ENCODE data around the gene HDAC4. TPM values are rescaled to one million over a fixed set of nuclear protein-coding genes. Genes with fewer than 3 reads are reported as not detected.

Gene HDAC4
- total RNA-seq, 1 donor from 2014 or later, result 76.6 TPM

DNA sequence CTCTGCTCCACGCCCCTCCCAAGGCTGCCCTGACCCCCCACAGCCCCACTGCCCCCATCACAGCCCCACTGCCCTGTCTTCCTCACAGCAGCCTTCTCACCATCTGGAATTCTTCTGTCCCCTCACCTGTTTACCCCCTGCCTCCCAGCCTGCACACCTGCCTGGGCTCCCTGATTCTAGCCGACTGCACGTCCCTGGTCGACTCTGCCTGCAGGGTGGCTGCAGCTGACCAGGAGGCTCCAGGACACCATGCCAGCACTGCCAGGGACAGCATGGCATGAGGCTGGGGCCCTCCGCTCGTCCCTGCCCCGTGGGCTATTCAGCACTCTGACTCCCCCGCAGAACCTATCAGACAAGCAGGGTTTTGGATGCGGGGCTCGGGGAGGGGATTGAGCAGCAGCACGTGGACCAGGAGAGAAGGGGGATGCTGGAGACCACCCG is 254.1 kb downstream of the HDAC4 start:
- intact Hi-C loops (cut with DNase I), result no loop called here
- Histone ChIP-seq H3K4me3 (no peak overlapping the region), H3K27ac (peak overlapping the region; percentile 7), H3K4me1 (peaks cover 13% of the 10 kb centered on the region), H3K36me3 (peaks cover 0 to 23% of the 10 kb centered on the region in 2 donors), H3K9me3 (no peaks in the 10 kb centered on the region), H3K27me3 (no peaks in the 10 kb centered on the region)
- no peak for DNase-seq (ENCODE audit: extremely low spot score in 2 of 2)
- TF ChIP-seq POLR2A (IDR thresholded peaks at IDR 0.05) (no peak), POLR2AphosphoS5 (IDR thresholded peaks at IDR 0.05; ENCODE audit: insufficient read depth in 1 of 2, low read depth in 1 of 2) (no peak)
- TF ChIP-seq, protein P1, sequence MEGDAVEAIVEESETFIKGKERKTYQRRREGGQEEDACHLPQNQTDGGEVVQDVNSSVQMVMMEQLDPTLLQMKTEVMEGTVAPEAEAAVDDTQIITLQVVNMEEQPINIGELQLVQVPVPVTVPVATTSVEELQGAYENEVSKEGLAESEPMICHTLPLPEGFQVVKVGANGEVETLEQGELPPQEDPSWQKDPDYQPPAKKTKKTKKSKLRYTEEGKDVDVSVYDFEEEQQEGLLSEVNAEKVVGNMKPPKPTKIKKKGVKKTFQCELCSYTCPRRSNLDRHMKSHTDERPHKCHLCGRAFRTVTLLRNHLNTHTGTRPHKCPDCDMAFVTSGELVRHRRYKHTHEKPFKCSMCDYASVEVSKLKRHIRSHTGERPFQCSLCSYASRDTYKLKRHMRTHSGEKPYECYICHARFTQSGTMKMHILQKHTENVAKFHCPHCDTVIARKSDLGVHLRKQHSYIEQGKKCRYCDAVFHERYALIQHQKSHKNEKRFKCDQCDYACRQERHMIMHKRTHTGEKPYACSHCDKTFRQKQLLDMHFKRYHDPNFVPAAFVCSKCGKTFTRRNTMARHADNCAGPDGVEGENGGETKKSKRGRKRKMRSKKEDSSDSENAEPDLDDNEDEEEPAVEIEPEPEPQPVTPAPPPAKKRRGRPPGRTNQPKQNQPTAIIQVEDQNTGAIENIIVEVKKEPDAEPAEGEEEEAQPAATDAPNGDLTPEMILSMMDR (IDR thresholded peaks at IDR 0.05), result no peak

- TF ChIP-seq, protein P1 (IDR thresholded peaks at IDR 0.05), result no peak
- H3K36me3 ChIP-seq, result peaks cover 0 to 23% of the 10 kb centered on the region in 2 donors
- peaks cover 6% of the 10 kb centered on the region for H3K4me1 ChIP-seq
- no peaks in the 10 kb centered on the region for H3K27me3 ChIP-seq
- no peak overlapping the region for H3K4me3 ChIP-seq
- intact Hi-C loops (cut with DNase I), result no loop called here
- H3K9me3 ChIP-seq, result no peaks in the 10 kb centered on the region
- peak overlapping the region; percentile 7 for H3K27ac ChIP-seq
- DNase-seq (ENCODE audit: extremely low spot score in 2 of 2), result no peak
Measured at GRCh38 chr2:239146011-239146641, 254.7 kb downstream of the HDAC4 start.

DNA sequence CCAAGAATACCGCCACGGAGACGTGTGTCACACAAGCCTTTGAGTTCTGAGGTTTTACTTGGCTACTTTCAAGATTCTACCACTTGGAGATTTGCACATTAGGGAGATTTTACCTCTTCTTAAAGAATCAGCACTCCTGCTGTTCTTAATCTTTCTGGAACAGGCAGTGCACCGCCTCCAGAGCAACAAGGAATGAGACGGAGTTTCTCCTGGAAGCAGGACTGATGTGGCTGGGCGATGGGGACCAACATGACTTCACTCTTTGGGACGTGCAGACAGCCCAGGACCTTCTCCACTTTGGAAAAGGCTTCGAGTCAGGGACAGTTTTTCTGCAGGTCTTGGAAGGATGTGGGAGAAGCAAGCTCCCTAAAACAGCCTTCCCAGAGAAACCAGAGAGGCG is 255.2 kb downstream of the HDAC4 start:
- peaks cover under 1% of the 10 kb centered on the region for H3K4me1 ChIP-seq
- intact Hi-C loops (cut with DNase I), result no loop called here
- H3K36me3 ChIP-seq, result peaks cover 0 to 26% of the 10 kb centered on the region in 2 donors
- H3K27ac ChIP-seq, result no peak overlapping the region
- H3K4me3 ChIP-seq, result no peak overlapping the region
- DNase-seq (ENCODE audit: extremely low spot score in 2 of 2), result no peak
- no peaks in the 10 kb centered on the region for H3K9me3 ChIP-seq
- H3K27me3 ChIP-seq, result no peaks in the 10 kb centered on the region
- TF ChIP-seq POLR2AphosphoS5 (IDR thresholded peaks at IDR 0.05; ENCODE audit: insufficient read depth in 1 of 2, low read depth in 1 of 2) (no peak), POLR2A (IDR thresholded peaks at IDR 0.05) (no peak)
- TF ChIP-seq, protein P1 (IDR thresholded peaks at IDR 0.05), result no peak

DNA sequence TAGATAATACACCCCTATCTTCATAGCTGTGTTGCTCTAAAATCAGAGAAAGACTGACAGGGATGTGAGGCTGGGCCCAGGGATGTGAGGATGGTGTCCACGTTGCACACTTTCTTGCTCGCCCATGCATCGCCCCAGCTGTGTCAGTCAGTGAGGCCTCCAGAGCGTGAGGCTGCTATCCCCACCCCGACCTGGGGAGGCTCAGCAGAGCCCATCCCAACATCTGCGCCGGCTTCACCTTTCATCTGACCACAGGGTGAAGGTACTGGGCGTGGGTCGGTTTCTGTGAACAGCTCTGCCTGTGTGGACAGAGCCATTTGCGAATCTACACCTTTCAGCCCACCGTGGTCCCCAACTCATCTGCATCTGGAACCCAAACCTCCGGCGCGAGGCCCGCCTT is 255.7 kb downstream of the HDAC4 start:
- Histone ChIP-seq H3K27ac (no peak overlapping the region), H3K27me3 (no peaks in the 10 kb centered on the region), H3K4me1 (no peaks in the 10 kb centered on the region), H3K36me3 (peaks cover 0 to 29% of the 10 kb centered on the region in 2 donors), H3K9me3 (no peaks in the 10 kb centered on the region), H3K4me3 (no peak overlapping the region)
- intact Hi-C loops (cut with DNase I), result no loop called here
- no peak for DNase-seq (ENCODE audit: extremely low spot score in 2 of 2)
- TF ChIP-seq POLR2AphosphoS5 (IDR thresholded peaks at IDR 0.05; ENCODE audit: insufficient read depth in 1 of 2, low read depth in 1 of 2) (no peak), POLR2A (IDR thresholded peaks at IDR 0.05) (no peak)
- TF ChIP-seq, protein P1 (IDR thresholded peaks at IDR 0.05), result no peak

GRCh38 chr2:239144713-239144999 is 256.2 kb downstream of the HDAC4 start:
- H3K27ac ChIP-seq, result no peak overlapping the region
- TF ChIP-seq POLR2AphosphoS5 (IDR thresholded peaks at IDR 0.05; ENCODE audit: insufficient read depth in 1 of 2, low read depth in 1 of 2) (no peak), POLR2A (IDR thresholded peaks at IDR 0.05) (no peak)
- H3K36me3 ChIP-seq, result peaks cover 0 to 31% of the 10 kb centered on the region in 2 donors
- intact Hi-C loops (cut with DNase I), result no loop called here
- DNase-seq (ENCODE audit: extremely low spot score in 2 of 2), result no peak
- no peaks in the 10 kb centered on the region for H3K27me3 ChIP-seq
- no peaks in the 10 kb centered on the region for H3K9me3 ChIP-seq
- H3K4me3 ChIP-seq, result no peak overlapping the region
- no peaks in the 10 kb centered on the region for H3K4me1 ChIP-seq
